ENCODE measurements around the gene AMBRA1.

- TF ChIP-seq CTCF (IDR thresholded peaks at IDR 0.05) (no peak), POLR2AphosphoS5 (IDR thresholded peaks at IDR 0.05) (no peak), POLR2A (IDR thresholded peaks at IDR 0.05) (no peak)
Measured at GRCh38 chr11:46597155-46597554, 3.3 kb upstream of the AMBRA1 start.

Measured in prostate gland (tissue), 2 donors.